Mononuclear cell (primary cell): ENCODE results near the gene RRM1. TPM values are rescaled to one million over a fixed set of nuclear protein-coding genes. Genes with fewer than 3 reads are reported as not detected.
"Not testable (repeated sequence)": the region's sequence is repeated elsewhere in the genome, so short reads cannot be mapped to it uniquely, and the experiment has no call there.

Experiments used
- H3K27me3 ChIP-seq: 2 replicates; pipeline ENCODE4 v1.6.0; 2011; ENCODE audit warnings: low read length, control low read depth; ENCODE audit not compliant: insufficient read depth
- H3K4me1 ChIP-seq: 2 replicates; pipeline ENCODE4 v1.5.1; 2011; ENCODE audit warnings: mild to moderate bottlenecking, low read length, control low read depth; ENCODE audit not compliant: insufficient read depth
- H3K4me3 ChIP-seq: 2 replicates; pipeline ENCODE4 v1.5.1; 2011; ENCODE audit warnings: mild to moderate bottlenecking, low read length, moderate library complexity
- H3K9me3 ChIP-seq: 2 replicates; pipeline ENCODE4 v1.5.1; 2011; ENCODE audit warnings: low read depth, mild to moderate bottlenecking, control low read depth, low read length
- total RNA-seq: library from RNA; depleted of rRNA; stranded (reverse); fragments of >200 nt; gene quantifications from one replicate; pipeline ENCODE4 v1.2.3, GENCODE V29; 2012

The RRM1 gene
- total RNA-seq, 1 donor = 36.0 TPM

- no peaks in the 10 kb centered on the region for H3K9me3 ChIP-seq
Measured at GRCh38 chr11:4146070-4146771, 51.6 kb downstream of the RRM1 start.

GRCh38 chr11:4146772-4147098 is 52.1 kb downstream of the RRM1 start:
- Histone ChIP-seq H3K4me3 (no peak overlapping the region), H3K27me3 (no peaks in the 10 kb centered on the region), H3K9me3 (no peaks in the 10 kb centered on the region), H3K4me1 (no peaks in the 10 kb centered on the region)

More at GRCh38 chr11:4146070-4146771, 51.6 kb downstream of the RRM1 start:
- no peak overlapping the region for H3K4me3 ChIP-seq
- no peaks in the 10 kb centered on the region for H3K4me1 ChIP-seq
- no peaks in the 10 kb centered on the region for H3K27me3 ChIP-seq

GRCh38 chr11:4154503-4154902 is 59.9 kb downstream of the RRM1 start:
- no peaks in the 10 kb centered on the region for H3K27me3 ChIP-seq
- H3K4me1 ChIP-seq = no peaks in the 10 kb centered on the region
- no peak overlapping the region for H3K4me3 ChIP-seq
- no peaks in the 10 kb centered on the region for H3K9me3 ChIP-seq

- H3K27me3 ChIP-seq = no peaks in the 10 kb centered on the region
- no peaks in the 10 kb centered on the region for H3K9me3 ChIP-seq
- no peak overlapping the region for H3K4me3 ChIP-seq
- no peaks in the 10 kb centered on the region for H3K4me1 ChIP-seq
Measured at GRCh38 chr11:4156571-4156970, 62.0 kb downstream of the RRM1 start.

- not testable (repeated sequence) for H3K27me3 ChIP-seq, H3K9me3 ChIP-seq, H3K4me3 ChIP-seq, H3K4me1 ChIP-seq
Measured at GRCh38 chr11:4158818-4159217, 64.2 kb downstream of the RRM1 start.

- Histone ChIP-seq H3K27me3 (no peaks in the 10 kb centered on the region), H3K4me1 (no peaks in the 10 kb centered on the region), H3K4me3 (no peak overlapping the region), H3K9me3 (no peaks in the 10 kb centered on the region)
Measured at GRCh38 chr11:4161305-4161704, 66.7 kb downstream of the RRM1 start.

GRCh38 chr11:4164884-4165590 is 70.4 kb downstream of the RRM1 start:
- Histone ChIP-seq H3K9me3 (no peaks in the 10 kb centered on the region), H3K27me3 (no peaks in the 10 kb centered on the region), H3K4me1 (no peaks in the 10 kb centered on the region), H3K4me3 (no peak overlapping the region)

- Histone ChIP-seq H3K4me3 (no peak overlapping the region), H3K9me3 (no peaks in the 10 kb centered on the region), H3K27me3 (no peaks in the 10 kb centered on the region), H3K4me1 (no peaks in the 10 kb centered on the region)
Measured at GRCh38 chr11:4167292-4167691, 72.7 kb downstream of the RRM1 start.

- no peaks in the 10 kb centered on the region for H3K4me1 ChIP-seq
- H3K27me3 ChIP-seq = no peaks in the 10 kb centered on the region
- H3K9me3 ChIP-seq = no peaks in the 10 kb centered on the region
- H3K4me3 ChIP-seq = no peak overlapping the region
Measured at GRCh38 chr11:4167758-4168157, 73.2 kb downstream of the RRM1 start.

- H3K27me3 ChIP-seq, H3K9me3 ChIP-seq, H3K4me1 ChIP-seq, H3K4me3 ChIP-seq: not testable (repeated sequence)
Measured at GRCh38 chr11:4175620-4176350, 81.2 kb downstream of the RRM1 start.

GRCh38 chr11:4178813-4179662 is 84.4 kb downstream of the RRM1 start:
- H3K4me1 ChIP-seq = no peaks in the 10 kb centered on the region
- no peaks in the 10 kb centered on the region for H3K9me3 ChIP-seq
- no peaks in the 10 kb centered on the region for H3K27me3 ChIP-seq
- H3K4me3 ChIP-seq = no peak overlapping the region

GRCh38 chr11:4180441-4181183 is 86.0 kb downstream of the RRM1 start:
- Histone ChIP-seq H3K4me1 (no peaks in the 10 kb centered on the region), H3K4me3 (no peak overlapping the region), H3K9me3 (no peaks in the 10 kb centered on the region), H3K27me3 (no peaks in the 10 kb centered on the region)

- H3K4me3 ChIP-seq = no peak overlapping the region
- H3K27me3 ChIP-seq = no peaks in the 10 kb centered on the region
- no peaks in the 10 kb centered on the region for H3K9me3 ChIP-seq
- H3K4me1 ChIP-seq = peaks cover 2% of the 10 kb centered on the region
Measured at GRCh38 chr11:4181782-4182721, 87.5 kb downstream of the RRM1 start.
